22Rv1 (cell line): ENCODE data around the gene NOS1AP.

Source experiments
- ZFX ChIP-seq: fragments of 450-650 bp; IDR thresholded peaks from 2 replicates; pipeline ENCODE4 v1.6.1; 2017; ENCODE audit warnings: antibody characterized with exemption, borderline replicate concordance
- TF ChIP-seq, protein P1 (sequence below): fragments of 450-650 bp; IDR thresholded peaks from 2 replicates; pipeline ENCODE4 v1.5.1; 2017; ENCODE audit warnings: mild to moderate bottlenecking

DNA sequence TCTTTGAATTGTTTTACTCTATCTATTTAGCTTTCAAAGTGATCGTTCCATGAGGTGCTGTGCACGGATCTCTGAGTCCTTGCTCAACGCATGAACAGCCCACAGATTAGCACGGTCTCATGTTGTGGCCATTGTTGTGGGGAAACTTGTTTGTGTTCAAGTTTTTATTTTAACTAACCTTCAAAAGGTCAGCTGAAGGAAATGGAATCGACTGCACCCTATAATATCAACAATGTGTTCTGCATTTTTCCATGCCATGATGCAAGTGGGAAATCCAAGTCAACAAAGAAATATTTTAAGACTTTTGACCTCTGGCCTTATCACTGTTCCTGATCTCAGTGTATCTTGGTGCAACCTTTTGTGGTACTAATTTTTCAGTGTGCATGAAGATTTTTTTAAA is 336.3 kb downstream of the NOS1AP start:
- TF ChIP-seq, protein P1, sequence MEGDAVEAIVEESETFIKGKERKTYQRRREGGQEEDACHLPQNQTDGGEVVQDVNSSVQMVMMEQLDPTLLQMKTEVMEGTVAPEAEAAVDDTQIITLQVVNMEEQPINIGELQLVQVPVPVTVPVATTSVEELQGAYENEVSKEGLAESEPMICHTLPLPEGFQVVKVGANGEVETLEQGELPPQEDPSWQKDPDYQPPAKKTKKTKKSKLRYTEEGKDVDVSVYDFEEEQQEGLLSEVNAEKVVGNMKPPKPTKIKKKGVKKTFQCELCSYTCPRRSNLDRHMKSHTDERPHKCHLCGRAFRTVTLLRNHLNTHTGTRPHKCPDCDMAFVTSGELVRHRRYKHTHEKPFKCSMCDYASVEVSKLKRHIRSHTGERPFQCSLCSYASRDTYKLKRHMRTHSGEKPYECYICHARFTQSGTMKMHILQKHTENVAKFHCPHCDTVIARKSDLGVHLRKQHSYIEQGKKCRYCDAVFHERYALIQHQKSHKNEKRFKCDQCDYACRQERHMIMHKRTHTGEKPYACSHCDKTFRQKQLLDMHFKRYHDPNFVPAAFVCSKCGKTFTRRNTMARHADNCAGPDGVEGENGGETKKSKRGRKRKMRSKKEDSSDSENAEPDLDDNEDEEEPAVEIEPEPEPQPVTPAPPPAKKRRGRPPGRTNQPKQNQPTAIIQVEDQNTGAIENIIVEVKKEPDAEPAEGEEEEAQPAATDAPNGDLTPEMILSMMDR, result no peak
- TF ChIP-seq ZFX, result no peak
